GM12878 (cell line): Measurements from ENCODE around the gene OGFR. TPM values are rescaled to one million over a fixed set of nuclear protein-coding genes. Genes with fewer than 3 reads are reported as not detected.

Experiments used
- ATAC-seq: fragments of 200-7000 bp; cut with Tn5 transposase; 3 replicates; pipeline ENCODE4 v1.9.1; 2020; ENCODE audit warnings: mild to moderate bottlenecking, moderate library complexity
- BruUV-seq: library from RNA; stranded (reverse); fragments of 400-500 nt; replicated peaks from 2 replicates; lab custom pipeline; 2021; lab: Mats Ljungman, UMichigan
- CTCF ChIA-PET: fragments of 300-600 bp; sonication (Branson Sonifier 250); formaldehyde crosslinking; extraction: SDS; loops from one replicate; lab custom pipeline; 2021; ENCODE audit warnings: inconsistent platforms; lab: Yijun Ruan, JAX
- POLR2A ChIA-PET: fragments of 350-600 bp; formaldehyde crosslinking; extraction: SDS; loops from one replicate; lab custom pipeline; 2021; ENCODE audit warnings: inconsistent platforms; lab: Charles Lee
- RAD21 ChIA-PET: fragments of 300-600 bp; sonication (Branson Sonifier 250); formaldehyde crosslinking; loops from one replicate; lab custom pipeline; 2023; ENCODE audit warnings: antibody characterized with exemption; ENCODE audit not compliant: unreplicated experiment; lab: Charles Lee
- SMC1A ChIA-PET: fragments of 300-600 bp; sonication (Branson Sonifier 250); formaldehyde crosslinking; loops from one replicate; lab custom pipeline; 2023; ENCODE audit not compliant: unreplicated experiment, uncharacterized antibody; lab: Charles Lee
- DNase-seq: peaks from one replicate; pipeline ENCODE4 v3.0.0-alpha.2; 2011; ENCODE audit warnings: low read depth, low spot score
- FAIRE-seq: peaks from 3 replicates; lab custom pipeline; 2011; peaks lifted over from hg19 to GRCh38; lab: Jason Lieb, UNC
- H2AFZ ChIP-seq: 2 replicates; pipeline ENCODE4 v1.6.0; 2011; ENCODE audit warnings: low read depth, low read length, control low read depth; ENCODE audit not compliant: control insufficient read depth
- H3K27ac ChIP-seq: 2 replicates; pipeline ENCODE4 v1.5.1; 2011; ENCODE audit warnings: control low read depth; ENCODE audit not compliant: control insufficient read depth, insufficient read depth
- H3K27me3 ChIP-seq, 2 experiments: replicated peaks in 1 of 2; 2 replicates each; pipeline versions ENCODE4 v1.6.0 to v1.6.1; 2011; ENCODE audit warnings: low read length in 1 of 2; ENCODE audit not compliant: control insufficient read depth in 2 of 2, insufficient read depth in 2 of 2
- H3K36me3 ChIP-seq, 2 experiments: 2 replicates each; pipeline ENCODE4 v1.5.1; 2011; ENCODE audit warnings: low read length in 1 of 2; ENCODE audit not compliant: control insufficient read depth in 2 of 2, insufficient read depth in 2 of 2
- H3K4me1 ChIP-seq: 2 replicates; pipeline ENCODE4 v1.6.1; 2011; ENCODE audit warnings: mild to moderate bottlenecking, low read length, moderate library complexity, mixed read lengths; ENCODE audit not compliant: control insufficient read depth, insufficient read depth
- H3K4me2 ChIP-seq: 2 replicates; pipeline ENCODE4 v1.6.0; 2011; ENCODE audit warnings: control low read depth; ENCODE audit not compliant: control insufficient read depth, insufficient read depth
- H3K4me3 ChIP-seq: fragments of 200-600 bp; sonication (generic); 2 replicates; pipeline ENCODE4 v1.5.1; 2016
- H3K79me2 ChIP-seq: 2 replicates; pipeline ENCODE4 v1.6.0; 2011; ENCODE audit warnings: low read length; ENCODE audit not compliant: control insufficient read depth, insufficient read depth
- H3K9ac ChIP-seq: 2 replicates; pipeline ENCODE4 v1.8.0; 2011; ENCODE audit warnings: low read length, control low read depth, mixed read lengths; ENCODE audit not compliant: control insufficient read depth, insufficient read depth
- H3K9me3 ChIP-seq: replicated peaks from 3 replicates; pipeline ENCODE4 v1.5.1; 2011; ENCODE audit warnings: mild to moderate bottlenecking, low read length; ENCODE audit not compliant: control insufficient read depth, insufficient read depth
- H4K20me1 ChIP-seq: 2 replicates; pipeline ENCODE4 v1.6.0; 2011; ENCODE audit not compliant: control insufficient read depth, insufficient read depth
- BCLAF1 ChIP-seq: fragments of 450-650 bp; IDR thresholded peaks from 2 replicates; pipeline ENCODE4 v1.6.1; 2017; ENCODE audit warnings: antibody characterized with exemption, mild to moderate bottlenecking, moderate library complexity
- CBX3 ChIP-seq: fragments of 200-600 bp; sonication (generic); IDR thresholded peaks from 2 replicates; pipeline ENCODE4 v1.6.1; 2016; ENCODE audit warnings: low read depth, borderline replicate concordance
- CEBPZ ChIP-seq: fragments of 150-350 bp; IDR thresholded peaks from 2 replicates; pipeline ENCODE4 v1.6.1; 2016; ENCODE audit warnings: low read depth, low read length
- CTCF ChIP-seq, 3 experiments: IDR thresholded peaks in 2 of 3; conservative IDR thresholded peaks in 1 of 3; 2 replicates each; pipeline ENCODE4 v1.5.1; 2011; ENCODE audit warnings: low read depth in 3 of 3, low read length in 3 of 3, mild to moderate bottlenecking in 3 of 3, control low read depth in 2 of 3, moderate library complexity in 2 of 3, inconsistent platforms in 1 of 3, mixed read lengths in 1 of 3; ENCODE audit not compliant: control insufficient read depth in 2 of 3, insufficient read depth in 1 of 3; ENCODE audit errors: extremely low read depth in 1 of 3
- EP300 ChIP-seq, 2 experiments: fragments of 150-350 bp in 1 of 2; IDR thresholded peaks; 2 replicates each; pipeline ENCODE4 v1.6.1; 2011 to 2012; ENCODE audit warnings: low read depth in 2 of 2, low read length in 2 of 2, borderline replicate concordance in 1 of 2, improper control_type of control experiment in 1 of 2, inconsistent platforms in 1 of 2; ENCODE audit not compliant: control insufficient read depth in 1 of 2
- HCFC1 ChIP-seq: fragments of 150-350 bp; IDR thresholded peaks from 2 replicates; pipeline ENCODE4 v1.6.1; 2014; ENCODE audit warnings: low read length
- MTA2 ChIP-seq: fragments of 450-650 bp; IDR thresholded peaks from 2 replicates; pipeline ENCODE4 v1.6.1; 2016; ENCODE audit warnings: low read depth, mild to moderate bottlenecking, moderate library complexity
- MYB ChIP-seq: fragments of 150-350 bp; IDR thresholded peaks from 2 replicates; pipeline ENCODE4 v1.6.1; 2014; ENCODE audit warnings: mild to moderate bottlenecking, low read depth, low read length, borderline replicate concordance
- PML ChIP-seq: IDR thresholded peaks from 2 replicates; pipeline ENCODE4 v1.6.1; 2012; ENCODE audit warnings: low read length, inconsistent platforms
- RCOR1 ChIP-seq: conservative IDR thresholded peaks from 2 replicates; pipeline ENCODE4 v1.6.1; 2012; ENCODE audit warnings: low read depth, low read length, improper control_type of control experiment
- SMC3 ChIP-seq: IDR thresholded peaks from 2 replicates; pipeline ENCODE4 v1.6.1; 2011; ENCODE audit warnings: low read length, improper control_type of control experiment, borderline replicate concordance
- in situ Hi-C: fragments of 300-500 bp; cut with MboI; formaldehyde crosslinking; loops from 9 replicates; pipeline ENCODE4 v1.14.3; 2018; ENCODE audit warnings: mixed read lengths
- intact Hi-C: fragments of 100-400 bp; cut with micrococcal nuclease; formaldehyde crosslinking; loops from one replicate; pipeline ENCODE4 v1.14.2; 2022; ENCODE audit not compliant: unreplicated experiment
- polyA plus RNA-seq, 11 experiments: library from polyadenylated mRNA; depleted of rRNA in 4 of 11; unstranded in 6 of 11; stranded (reverse) in 5 of 11; fragments of >200 nt; fragmentation: Nextera tagmentation in 4 of 11; fragmentation: Illumina TruSeq in 1 of 11; extraction: Ambion mirVana in 4 of 11; extraction: Trizol in 1 of 11; gene quantifications; 1 replicate in 1 of 11; 2 replicates in 10 of 11; pipeline versions ENCODE4 v1.2.1 to v1.2.3, GENCODE V29; 2011 to 2016; ENCODE audit warnings: inconsistent platforms in 2 of 11, missing spikeins in 2 of 11, low read depth in 1 of 11
- total RNA-seq, 4 experiments: library from RNA; depleted of rRNA in 3 of 4; stranded (reverse); fragments of >200 nt in 3 of 4; fragmentation: Illumina TruSeq in 1 of 4; extraction: Trizol in 1 of 4; gene quantifications; 2 replicates each; pipeline versions ENCODE4 v1.2.1 to v1.2.3, GENCODE V29; 2013 to 2021

OGFR gene
- total and polyA plus RNA-seq, 10 of the 15 experiments (the other 5 are each of a cell fraction or from before 2014, with no cell fraction given) = 0.72 to 62.1 (median 27.3) TPM

- Histone ChIP-seq H2AFZ (no peak overlapping the region), H3K79me2 (no peaks in the 10 kb centered on the region), H3K9ac (no peak overlapping the region), H3K27me3 (no peaks in the 10 kb centered on the region), H3K4me1 (no peaks in the 10 kb centered on the region), H3K27ac (no peak overlapping the region), H4K20me1 (no peaks in the 10 kb centered on the region; the same call in 1 of the 2 replicates), H3K36me3 (peaks cover 0 to 3% of the 10 kb centered on the region in 2 experiments; a peak in 1 of 4 replicates)
- no peak for FAIRE-seq
- ChIA-PET SMC1A (interaction anchor here (1.2 to 1.5 kb wide), 3 partner anchors 9 to 27 kb away, joined by 3 to 5 read pairs (median 4); no protein-coding TSS in a partner anchor), CTCF (interaction anchor here (0.6 to 1.9 kb wide), 2 partner anchors 42 to 200 kb away, joined by 3 to 4 read pairs; no protein-coding TSS in a partner anchor), RAD21 (no interaction called here)
- in situ Hi-C loops = no loop called here
- TF ChIP-seq BCLAF1 (no peak), MTA2 (no peak), HCFC1 (no peak), CEBPZ (no peak), RCOR1 (no peak), CTCF (IDR thresholded peaks at IDR 0.05 in 2 of 3, conservative IDR thresholded peaks at IDR 0.05 in 1 of 3; ENCODE audit: control insufficient read depth in 2 of 3, extremely low read depth in 1 of 3, insufficient read depth in 1 of 3, low read depth in 3 of 3, low read length in 3 of 3) (no peak), PML (no peak), EP300 (IDR thresholded peaks at IDR 0.05; ENCODE audit: borderline replicate concordance in 1 of 2, control insufficient read depth in 1 of 2, low read depth in 2 of 2, low read length in 2 of 2) (no peak), CBX3 (no peak), SMC3 (no peak), MYB (no peak)
- TF ChIP-seq, all 136 proteins: peak for 0
- Histone ChIP-seq H3K4me3 (no peak overlapping the region), H3K9me3 (no peaks in the 10 kb centered on the region), H3K4me2 (no peak overlapping the region)
- POLR2A ChIA-PET = no interaction called here
- DNase-seq = no peak
- no peak for ATAC-seq
- no TSS peak for BruUV-seq
- intact Hi-C loops = no loop called here
Observed at GRCh38 chr20:62849431-62849830, 44.8 kb downstream of the OGFR start.
